Common myeloid progenitor, CD34-positive (primary cell): ENCODE results near the gene PAX8.
"Not testable (repeated sequence)": the region's sequence is repeated elsewhere in the genome, so short reads cannot be mapped to it uniquely, and the experiment has no call there.

Experiments
- CTCF ChIA-PET: fragments of 350-600 bp; sonication (Branson Sonifier 250); formaldehyde crosslinking; loops from one replicate; lab custom pipeline; 2021; ENCODE audit warnings: antibody characterized with exemption; lab: Charles Lee
- POLR2A ChIA-PET: fragments of 350-600 bp; sonication (Branson Sonifier 250); formaldehyde crosslinking; loops from one replicate; lab custom pipeline; 2021; ENCODE audit warnings: antibody characterized with exemption; lab: Charles Lee
- DNase-seq, 3 donors: peaks; one replicate each; pipeline versions ENCODE4 v3.0.0 to v3.0.0-alpha.2; 2013
- H3K27ac ChIP-seq, 2 experiments: 1 replicate in 1 of 2; 2 replicates in 1 of 2; pipeline ENCODE4 v1.7.0; 2013; ENCODE audit warnings: inconsistent platforms in 2 of 2, low read length in 2 of 2, mild to moderate bottlenecking in 2 of 2, low read depth in 1 of 2, moderate library complexity in 1 of 2; ENCODE audit not compliant: severe bottlenecking in 2 of 2, insufficient read depth in 1 of 2, poor library complexity in 1 of 2
- H3K27me3 ChIP-seq, 5 experiments: replicated peaks in 2 of 5; 1 replicate in 3 of 5; 2 replicates in 2 of 5; pipeline versions ENCODE4 v1.6.1 to v1.7.0; 2013; ENCODE audit warnings: low read length in 4 of 5, mild to moderate bottlenecking in 2 of 5, moderate library complexity in 2 of 5, inconsistent platforms in 1 of 5; ENCODE audit not compliant: insufficient read depth in 5 of 5, control insufficient read depth in 4 of 5
- H3K36me3 ChIP-seq, 4 experiments: 1 replicate in 2 of 4; 2 replicates in 2 of 4; pipeline versions ENCODE4 v1.6.1 to v1.7.0; 2013; ENCODE audit warnings: low read length in 3 of 4, control low read depth in 1 of 4, mild to moderate bottlenecking in 1 of 4; ENCODE audit not compliant: control insufficient read depth in 4 of 4, insufficient read depth in 4 of 4
- H3K4me1 ChIP-seq, 4 experiments: 1 replicate in 3 of 4; 2 replicates in 1 of 4; pipeline versions ENCODE4 v1.6.1 to v1.7.1; 2013; ENCODE audit warnings: low read length in 3 of 4, mild to moderate bottlenecking in 3 of 4, control low read depth in 1 of 4, inconsistent platforms in 1 of 4, moderate library complexity in 1 of 4; ENCODE audit not compliant: control insufficient read depth in 4 of 4, insufficient read depth in 4 of 4; ENCODE audit errors: control extremely low read depth in 1 of 4
- H3K4me3 ChIP-seq, 7 experiments: 1 replicate in 4 of 7; 2 replicates in 3 of 7; pipeline versions ENCODE4 v1.5.1 to v1.7.0; 2013; ENCODE audit warnings: mild to moderate bottlenecking in 7 of 7, low read length in 6 of 7, moderate library complexity in 6 of 7, inconsistent platforms in 2 of 7, low read depth in 2 of 7, control low read depth in 1 of 7; ENCODE audit not compliant: insufficient read depth in 4 of 7, control insufficient read depth in 1 of 7; ENCODE audit errors: extremely low read depth in 1 of 7
- H3K9me3 ChIP-seq, 5 experiments: 1 replicate in 4 of 5; 2 replicates in 1 of 5; pipeline versions ENCODE4 v1.6.1 to v1.7.1; 2013; ENCODE audit warnings: low read length in 4 of 5, mild to moderate bottlenecking in 2 of 5, inconsistent platforms in 1 of 5, low read depth in 1 of 5, moderate library complexity in 1 of 5; ENCODE audit not compliant: control insufficient read depth in 4 of 5, insufficient read depth in 2 of 5; ENCODE audit errors: control extremely low read depth in 1 of 5
- whole genome bisulfite sequencing: methylation state at CpG from one replicate; pipeline ENCODE4 v1.1.5; 2013; ENCODE audit not compliant: insufficient coverage; 5-methylcytosine and 5-hydroxymethylcytosine counted together

Gene PAX8

DNA sequence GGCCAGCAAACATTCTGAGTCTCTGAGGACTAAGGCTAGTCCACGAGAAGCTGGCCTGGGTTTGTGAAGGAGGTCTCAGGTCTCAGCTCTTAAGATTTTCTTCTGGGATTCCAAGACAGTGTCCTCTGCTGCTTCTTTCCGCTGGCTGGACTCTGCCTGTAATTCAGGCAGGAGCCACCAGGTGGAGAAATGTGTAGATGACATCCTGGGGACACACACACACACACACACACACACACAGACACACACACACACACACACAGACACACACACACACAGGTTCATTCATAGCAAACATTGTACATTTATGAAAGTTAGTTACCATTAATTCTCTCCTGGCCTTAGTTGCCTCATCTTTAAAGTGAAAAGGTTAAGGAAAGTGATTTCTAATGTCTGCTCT lies 18.9 kb upstream of the PAX8 start:
- H3K27me3 ChIP-seq, H3K36me3 ChIP-seq, H3K4me3 ChIP-seq, POLR2A ChIA-PET, H3K27ac ChIP-seq, H3K9me3 ChIP-seq, H3K4me1 ChIP-seq: not testable (repeated sequence)
- peak in 2 of 3 donors; percentile 32 to 44 for DNase-seq
- CTCF ChIA-PET: interaction anchor here (0.7 to 1.8 kb wide), 5 partner anchors 25 to 98 kb away, joined by 3 to 5 read pairs (median 3); no protein-coding TSS in a partner anchor
- WGBS: no CpG with 5 or more reads among the region's 2 CpGs

DNA sequence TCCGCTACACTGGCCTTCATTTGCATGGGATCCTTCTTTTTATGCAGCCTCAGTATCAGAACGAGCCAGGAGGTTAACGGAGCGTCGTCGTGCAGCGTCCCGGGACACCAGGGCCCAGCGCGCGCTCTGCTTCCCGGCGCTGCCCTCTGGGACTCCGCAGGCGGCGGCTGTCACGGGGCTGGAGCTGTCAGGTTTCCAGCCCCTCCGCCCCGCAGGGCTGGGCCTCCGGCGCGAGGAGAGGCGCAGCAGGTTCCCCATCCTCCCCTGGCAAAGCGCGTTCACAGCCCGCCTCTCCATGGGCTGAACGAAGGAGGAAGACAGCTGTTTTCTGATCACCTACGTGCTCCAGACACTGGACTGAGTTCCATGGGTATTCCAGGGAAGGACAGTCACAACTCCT lies 12.5 kb upstream of the PAX8 start:
- CTCF ChIA-PET: interaction anchor here (0.9 kb wide), 1 partner anchor 29 kb away, joined by 3 read pairs; no protein-coding TSS in a partner anchor
- H3K27me3 ChIP-seq: peaks cover 0 to 6% (median 0%) of the 10 kb centered on the region in 5 experiments
- 23% methylated on average over 26 of the region's 28 CpGs for WGBS

DNA sequence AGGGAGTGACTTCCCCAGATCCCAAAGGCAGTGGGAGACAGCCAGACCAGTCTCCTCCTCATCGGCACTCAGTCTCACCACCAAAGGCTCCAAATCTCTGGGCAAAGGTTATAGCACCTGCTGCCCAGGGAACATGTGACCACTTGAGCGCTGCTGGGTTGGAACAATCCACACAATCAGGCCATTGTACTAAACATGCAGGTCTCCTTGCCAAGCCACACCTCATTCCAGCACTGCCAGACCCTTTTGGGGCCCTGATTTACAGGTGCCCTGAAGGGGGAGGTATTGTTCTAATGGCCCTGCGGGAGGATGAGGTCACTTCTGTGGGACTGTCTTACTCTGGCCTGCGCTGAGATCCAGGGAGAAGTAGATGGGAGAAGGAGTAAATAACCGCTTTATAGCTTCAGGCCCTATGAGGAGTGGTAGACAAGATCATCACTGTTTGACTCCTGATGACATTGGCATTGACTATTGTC lies 10.0 kb upstream of the PAX8 start:
- CTCF ChIA-PET: interaction anchor here (1.0 kb wide), 1 partner anchor 16 kb away, joined by 3 read pairs; no protein-coding TSS in a partner anchor
- H3K36me3 ChIP-seq, H3K4me1 ChIP-seq, H3K27me3 ChIP-seq, POLR2A ChIA-PET, H3K9me3 ChIP-seq, H3K4me3 ChIP-seq, DNase-seq, H3K27ac ChIP-seq: not testable (repeated sequence)
- 95% methylated on average over 3 of the region's 5 CpGs for WGBS

More for the DNA sequence above, 12.5 kb upstream of the PAX8 start:
- H3K9me3 ChIP-seq: no peaks in the 10 kb centered on the region
- POLR2A ChIA-PET: no interaction called here
- peaks cover 0 to 4% (median 1%) of the 10 kb centered on the region in 4 experiments for H3K4me1 ChIP-seq
- no peak overlapping the region for H3K27ac ChIP-seq
- no peaks in the 10 kb centered on the region for H3K36me3 ChIP-seq
- DNase-seq: no peak
- no peak overlapping the region for H3K4me3 ChIP-seq

DNA sequence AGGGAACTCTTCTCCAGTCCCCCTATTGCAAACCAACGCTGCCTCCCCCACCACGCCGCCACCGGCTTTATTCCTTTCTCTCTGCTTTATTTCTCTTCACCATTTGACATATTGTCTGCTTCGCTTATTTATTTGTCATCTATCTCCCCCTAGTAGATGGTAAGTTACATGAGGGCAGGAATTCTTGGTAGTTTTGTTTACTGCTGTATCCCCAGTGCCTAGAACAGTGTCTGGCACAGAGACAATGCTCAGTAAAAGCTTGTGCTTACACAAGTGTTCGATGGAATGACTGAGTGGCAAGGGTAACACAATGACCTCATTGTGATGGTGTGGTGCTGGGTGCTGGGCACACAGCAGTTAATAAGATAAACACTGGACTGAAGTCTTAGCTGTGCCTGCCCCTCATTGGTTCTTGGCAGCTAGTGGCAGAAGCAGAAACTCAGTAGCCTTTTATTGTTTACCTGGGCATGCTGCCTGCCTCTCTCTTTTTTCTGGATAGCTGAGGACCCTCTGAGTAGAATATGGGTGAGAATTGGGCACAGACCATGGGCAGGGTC lies 9.5 kb upstream of the PAX8 start:
- H3K36me3 ChIP-seq, H3K27me3 ChIP-seq, H3K27ac ChIP-seq, CTCF ChIA-PET, DNase-seq, H3K4me3 ChIP-seq, POLR2A ChIA-PET, H3K9me3 ChIP-seq: not testable (repeated sequence)
- H3K4me1 ChIP-seq: peaks cover 0 to 13% (median 8%) of the 10 kb centered on the region in 4 experiments
- WGBS: no CpG with 5 or more reads among the region's 6 CpGs

DNA sequence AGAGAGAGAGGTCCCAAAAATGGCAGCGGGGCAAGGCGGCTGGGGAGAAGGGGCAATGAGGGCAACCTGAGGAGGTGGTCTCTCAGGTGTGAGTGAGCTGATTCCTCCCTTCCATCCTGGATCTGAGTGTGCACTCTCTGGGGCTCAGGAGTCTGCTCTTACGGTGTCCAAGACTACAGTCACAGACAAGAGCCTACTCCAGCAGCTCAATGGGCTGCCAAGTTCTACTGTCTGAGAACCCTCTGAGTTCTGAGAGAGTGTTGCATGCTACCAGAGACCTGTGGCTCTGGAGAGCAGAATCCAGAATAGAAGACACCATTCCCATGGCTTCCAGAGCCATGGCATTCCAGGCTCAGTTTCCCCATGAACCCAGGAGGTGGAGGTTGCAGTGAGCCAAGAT lies 7.1 kb upstream of the PAX8 start:
- Histone ChIP-seq H3K36me3 (no peaks in the 10 kb centered on the region), H3K4me3 (no peak overlapping the region), H3K9me3 (no peaks in the 10 kb centered on the region), H3K4me1 (peaks cover 0 to 18% (median 6%) of the 10 kb centered on the region in 4 experiments), H3K27ac (no peak overlapping the region), H3K27me3 (peaks cover 0 to 2% (median 2%) of the 10 kb centered on the region in 5 experiments)
- ChIA-PET CTCF (no interaction called here), POLR2A (no interaction called here)
- 100% methylated on average over 2 of the region's 3 CpGs for WGBS
- DNase-seq: no peak

DNA sequence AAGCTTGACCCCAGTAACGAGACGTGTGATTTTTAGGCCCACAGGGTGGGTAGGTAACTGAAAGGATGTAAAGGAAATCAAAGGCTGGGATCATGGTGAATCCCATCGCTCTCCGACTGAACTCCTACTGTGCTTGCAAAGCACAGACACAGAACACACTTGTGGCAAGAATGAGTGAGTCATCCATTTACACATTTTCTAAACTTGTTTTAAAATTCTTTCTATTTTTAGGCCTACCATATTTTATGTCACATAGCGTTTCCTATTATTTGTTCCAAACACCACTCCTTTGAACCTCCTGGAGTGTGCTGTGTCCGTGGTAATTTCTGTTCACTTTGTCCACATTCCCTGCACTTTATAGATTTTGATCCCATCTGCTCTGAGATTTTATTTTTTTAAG lies 6.3 kb upstream of the PAX8 start:
- CTCF ChIA-PET, H3K27ac ChIP-seq, H3K9me3 ChIP-seq, H3K27me3 ChIP-seq, H3K36me3 ChIP-seq, DNase-seq, POLR2A ChIA-PET, H3K4me3 ChIP-seq: not testable (repeated sequence)
- H3K4me1 ChIP-seq: peaks cover 0 to 18% (median 6%) of the 10 kb centered on the region in 4 experiments
- WGBS: 72% methylated on average over 4 of the region's 6 CpGs

DNA sequence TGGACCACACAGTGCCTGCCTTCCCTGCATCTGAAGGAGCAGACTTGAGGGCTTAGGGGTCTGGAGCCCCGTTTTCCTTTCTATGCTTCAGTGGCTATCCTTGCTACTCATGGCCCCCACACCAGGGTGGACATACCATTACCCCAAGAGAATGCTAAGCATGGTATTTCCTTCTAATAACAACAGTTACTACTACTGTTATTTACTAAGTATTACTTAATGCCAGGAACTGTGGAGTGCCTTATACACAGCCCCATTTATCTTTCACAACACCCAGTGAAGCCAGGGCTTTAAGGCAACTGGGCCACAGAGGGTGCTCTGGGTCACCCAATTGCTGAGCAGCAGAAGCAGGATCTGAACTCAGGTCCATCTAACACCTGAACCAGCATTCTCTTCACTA lies 5.8 kb upstream of the PAX8 start:
- DNase-seq: no peak
- no peaks in the 10 kb centered on the region for H3K9me3 ChIP-seq
- H3K4me1 ChIP-seq: peaks cover 0 to 18% (median 6%) of the 10 kb centered on the region in 4 experiments
- ChIA-PET CTCF (no interaction called here), POLR2A (no interaction called here)
- H3K27ac ChIP-seq: no peak overlapping the region
- no peak overlapping the region for H3K4me3 ChIP-seq
- no CpG with 5 or more reads among the region's 1 CpG for WGBS
- no peaks in the 10 kb centered on the region for H3K36me3 ChIP-seq
- H3K27me3 ChIP-seq: peaks cover 0 to 14% (median 2%) of the 10 kb centered on the region in 5 experiments
